ENCODE data around the gene CCSER2. TPM values are rescaled to one million over a fixed set of nuclear protein-coding genes. Genes with fewer than 3 reads are reported as not detected.

The CCSER2 gene
- total and polyA plus RNA-seq, 7 donors = 10.2 to 101 (median 83.2) TPM

DNA sequence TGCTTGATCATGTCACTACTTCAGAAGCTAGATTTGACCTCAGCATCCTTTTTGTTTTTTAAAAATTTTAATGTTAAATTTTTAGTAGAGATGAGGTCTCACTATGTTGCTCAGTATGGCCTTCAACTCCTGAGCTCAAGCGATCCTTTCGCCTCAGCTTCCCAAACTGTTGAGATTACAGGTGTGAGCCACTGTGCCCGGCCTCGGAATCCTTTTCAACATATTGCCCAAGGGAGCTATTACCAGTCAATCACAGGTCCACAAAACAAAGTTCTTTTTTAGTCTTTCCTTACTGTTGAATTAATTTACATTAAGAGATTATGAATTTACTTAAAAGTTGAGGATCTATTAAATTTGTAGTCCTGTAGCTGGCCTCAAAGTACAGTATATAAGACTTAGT is 37.7 kb downstream of the CCSER2 start:
- intact Hi-C loops (cut with DNase I) = no loop called here
- TF ChIP-seq POLR2A (IDR thresholded peaks at IDR 0.05) = no peak
- TF ChIP-seq POLR2AphosphoS5 (IDR thresholded peaks at IDR 0.05) = no peak
- no peak for TF ChIP-seq CTCF (IDR thresholded peaks at IDR 0.05)
- TF ChIP-seq EP300 (IDR thresholded peaks at IDR 0.05) = no peak

DNA sequence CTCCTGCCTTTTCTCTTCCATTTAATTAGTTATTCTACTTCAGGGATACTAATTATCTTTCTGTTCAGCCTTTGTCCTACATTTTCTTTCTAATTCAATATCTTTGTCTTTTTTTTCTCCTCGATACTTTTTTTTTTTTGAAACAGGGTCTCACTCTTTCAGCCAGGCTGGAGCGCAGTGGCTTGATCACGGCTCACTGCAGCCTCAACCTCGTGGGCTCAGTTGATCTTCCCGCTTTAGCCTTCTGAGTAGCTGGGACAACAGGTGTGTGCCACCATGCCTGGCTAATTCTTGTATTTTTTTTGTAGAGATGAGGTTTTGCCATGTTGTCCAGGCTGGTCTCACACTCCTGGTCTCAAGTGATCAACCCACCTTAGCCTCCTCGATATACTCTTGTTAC is 38.9 kb downstream of the CCSER2 start:
- DNase-seq = no peak
- peaks cover 0 to 32% (median 9%) of the 10 kb centered on the region in 4 donors for H3K4me1 ChIP-seq
- H3K36me3 ChIP-seq = peaks cover 0 to 15% (median 0%) of the 10 kb centered on the region in 4 donors
- H3K4me3 ChIP-seq = no peak overlapping the region
- no peaks in the 10 kb centered on the region for H3K27me3 ChIP-seq
- WGBS, 2 donors = 95% methylated on average over 6 of the region's 6 CpGs
- intact Hi-C loops (cut with DNase I) = no loop called here
- TF ChIP-seq POLR2A (IDR thresholded peaks at IDR 0.05) (no peak), POLR2AphosphoS5 (IDR thresholded peaks at IDR 0.05) (no peak), EP300 (IDR thresholded peaks at IDR 0.05) (no peak), CTCF (IDR thresholded peaks at IDR 0.05) (no peak)
- no peaks in the 10 kb centered on the region for H3K9me3 ChIP-seq
- no peak overlapping the region for H3K27ac ChIP-seq

More for the DNA sequence above, 37.7 kb downstream of the CCSER2 start:
- Histone ChIP-seq H3K9me3 (no peaks in the 10 kb centered on the region), H3K4me3 (no peak overlapping the region), H3K27ac (no peak overlapping the region), H3K36me3 (peaks cover 0 to 3% (median 0%) of the 10 kb centered on the region in 4 donors), H3K27me3 (no peaks in the 10 kb centered on the region), H3K4me1 (peaks cover 0 to 39% (median 13%) of the 10 kb centered on the region in 4 donors)
- DNase-seq = no peak
- whole genome bisulfite sequencing, 2 donors = 97 to 98% methylated on average over 4 of the region's 4 CpGs

GRCh38 chr10:84368828-84369227 is 40.4 kb downstream of the CCSER2 start:
- Histone ChIP-seq H3K4me1 (peaks cover 0 to 26% (median 9%) of the 10 kb centered on the region in 4 donors), H3K27ac (no peak overlapping the region), H3K9me3 (no peaks in the 10 kb centered on the region), H3K4me3 (no peak overlapping the region), H3K27me3 (no peaks in the 10 kb centered on the region), H3K36me3 (peaks cover 0 to 28% (median 0%) of the 10 kb centered on the region in 4 donors)
- DNase-seq = no peak
- WGBS, 2 donors = 84 to 94% methylated on average over 1 of the region's 1 CpG
- intact Hi-C loops (cut with DNase I) = no loop called here
- TF ChIP-seq POLR2AphosphoS5 (IDR thresholded peaks at IDR 0.05) (no peak), POLR2A (IDR thresholded peaks at IDR 0.05) (no peak), CTCF (IDR thresholded peaks at IDR 0.05) (no peak), EP300 (IDR thresholded peaks at IDR 0.05) (no peak)

DNA sequence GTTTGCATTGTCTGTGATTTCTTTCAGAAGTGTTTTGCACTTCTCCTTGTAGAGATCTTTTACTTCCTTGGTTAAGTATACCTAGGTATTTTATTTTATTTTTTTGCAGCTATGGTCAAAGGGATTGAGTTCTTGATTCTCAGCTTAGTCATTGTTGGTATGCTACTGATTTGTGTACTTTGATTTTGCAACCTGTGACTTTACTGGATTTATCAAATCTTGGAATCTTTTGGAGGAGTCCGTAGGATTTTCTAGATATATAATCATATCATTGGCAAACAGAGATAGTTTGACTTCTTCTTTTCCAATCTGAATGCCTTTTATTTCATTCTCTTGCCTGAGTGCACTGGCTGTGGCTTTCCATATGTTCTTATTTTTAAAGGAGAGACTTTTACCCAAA is 41.9 kb downstream of the CCSER2 start:
- Histone ChIP-seq H3K27me3 (no peaks in the 10 kb centered on the region), H3K27ac (no peak overlapping the region), H3K36me3 (peaks cover 0 to 35% (median 2%) of the 10 kb centered on the region in 4 donors), H3K4me3 (no peak overlapping the region), H3K9me3 (no peaks in the 10 kb centered on the region), H3K4me1 (peaks cover 0 to 17% (median 8%) of the 10 kb centered on the region in 4 donors)
- intact Hi-C loops (cut with DNase I) = loop anchor here (10.0 kb wide), 1 partner anchor 105 kb away; no protein-coding TSS in a partner anchor
- no peak for TF ChIP-seq CTCF (IDR thresholded peaks at IDR 0.05)
- TF ChIP-seq POLR2A (IDR thresholded peaks at IDR 0.05) = no peak
- no peak for TF ChIP-seq POLR2AphosphoS5 (IDR thresholded peaks at IDR 0.05)
- no peak for TF ChIP-seq EP300 (IDR thresholded peaks at IDR 0.05)
- no peak for DNase-seq
- 88 to 95% methylated on average over 1 of the region's 1 CpG for WGBS, 2 donors

DNA sequence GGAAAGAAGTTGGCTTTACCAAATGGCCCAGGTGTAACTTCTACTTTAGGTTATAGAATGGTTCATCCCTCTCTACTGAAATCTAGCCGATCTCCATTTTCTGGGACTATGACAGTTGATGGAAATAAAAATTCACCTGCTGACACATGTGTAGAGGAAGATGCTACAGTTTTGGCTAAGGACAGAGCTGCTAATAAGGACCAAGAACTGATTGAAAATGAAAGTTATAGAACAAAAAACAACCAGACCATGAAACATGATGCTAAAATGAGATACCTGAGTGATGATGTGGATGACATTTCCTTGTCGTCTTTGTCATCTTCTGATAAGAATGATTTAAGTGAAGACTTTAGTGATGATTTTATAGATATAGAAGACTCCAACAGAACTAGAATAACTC is 43.6 kb downstream of the CCSER2 start:
- Histone ChIP-seq H3K27ac (no peak overlapping the region), H3K36me3 (peaks cover 0 to 35% (median 2%) of the 10 kb centered on the region in 4 donors), H3K4me3 (no peak overlapping the region), H3K4me1 (peaks cover 0 to 3% (median under 1%) of the 10 kb centered on the region in 4 donors), H3K9me3 (no peaks in the 10 kb centered on the region), H3K27me3 (no peaks in the 10 kb centered on the region)
- 87 to 95% methylated on average over 2 of the region's 2 CpGs for WGBS, 2 donors
- TF ChIP-seq POLR2A (IDR thresholded peaks at IDR 0.05) = no peak
- TF ChIP-seq EP300 (IDR thresholded peaks at IDR 0.05) = no peak
- TF ChIP-seq POLR2AphosphoS5 (IDR thresholded peaks at IDR 0.05) = no peak
- TF ChIP-seq CTCF (IDR thresholded peaks at IDR 0.05) = no peak
- intact Hi-C loops (cut with DNase I) = loop anchor here (10.0 kb wide), 1 partner anchor 107 kb away; no protein-coding TSS in a partner anchor
- DNase-seq = no peak
